ENCODE results near the gene POMP. TPM values are rescaled to one million over a fixed set of nuclear protein-coding genes. Genes with fewer than 3 reads are reported as not detected.

POMP gene
- total and polyA plus RNA-seq, 2 of the 4 experiments (the other 2 are of a cell fraction), result 60.2 to 68.4 TPM

DNA sequence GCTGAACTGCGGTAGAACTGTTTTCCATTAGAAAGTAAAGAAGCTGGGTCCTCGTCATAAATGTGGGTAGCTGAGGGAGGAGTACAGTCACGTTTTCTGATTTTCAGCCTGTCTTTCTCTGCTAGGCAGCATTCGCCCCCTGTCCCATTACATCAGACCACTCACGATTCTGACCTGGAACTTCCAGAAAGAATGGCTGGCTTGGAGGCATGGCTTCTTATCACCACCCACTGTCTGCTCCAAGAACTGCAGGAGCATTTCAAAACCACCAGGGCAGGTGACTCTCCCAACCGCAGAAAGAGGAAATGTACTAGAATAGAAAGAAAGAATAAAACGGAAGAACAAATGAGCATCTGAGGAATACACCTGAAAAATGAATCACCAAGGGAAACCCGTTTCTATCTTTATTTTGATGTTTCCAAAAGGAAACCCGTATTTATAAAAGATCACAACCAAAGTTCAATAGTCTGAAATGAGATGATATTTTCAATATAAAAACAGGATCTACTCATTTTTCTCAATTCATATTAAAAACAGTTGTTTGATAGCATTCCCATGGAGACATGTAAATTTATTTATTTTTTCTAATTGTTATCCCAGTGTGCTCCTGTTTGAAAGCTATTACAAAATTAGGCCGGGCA, 22.1 kb upstream of the POMP start (continued):
- TF ChIP-seq BHLHE40 (IDR thresholded peaks at IDR 0.05; ENCODE audit: low read depth, low read length), result peak; percentile 88
- TF ChIP-seq MXI1 (IDR thresholded peaks at IDR 0.05; ENCODE audit: borderline replicate concordance, low read depth, low read length), result no peak
- TF ChIP-seq MAFK (IDR thresholded peaks at IDR 0.05; ENCODE audit: low read depth, low read length), result no peak

DNA sequence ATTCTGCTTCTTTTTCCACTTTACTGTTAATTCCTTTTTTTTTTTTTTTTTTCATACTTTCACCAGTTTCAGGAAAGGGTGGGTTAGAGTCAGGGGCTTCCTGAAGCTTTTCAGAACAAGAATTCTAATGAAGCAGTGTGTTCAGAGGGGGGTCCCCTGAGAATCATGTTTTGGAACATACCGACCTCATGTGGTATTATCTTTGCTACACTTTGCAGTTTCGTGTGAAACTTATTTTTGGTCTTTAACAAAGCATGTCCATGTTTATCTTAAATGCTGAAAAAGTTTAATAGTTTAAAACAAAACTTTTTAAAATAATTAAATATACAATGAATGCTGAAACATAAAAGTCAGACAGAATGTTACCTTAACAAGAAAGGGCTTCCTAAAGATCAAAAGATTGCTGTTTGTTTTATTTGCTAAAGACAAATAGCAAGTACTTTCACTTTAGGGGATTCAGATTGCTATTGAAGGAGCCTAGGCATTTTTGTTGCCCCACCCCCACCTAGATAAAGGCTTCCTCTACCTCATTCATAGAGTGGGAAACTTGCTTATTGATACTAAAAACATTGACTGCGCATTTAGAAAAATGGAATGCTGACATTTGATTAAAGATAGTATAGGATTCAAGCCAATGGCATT, 21.1 kb upstream of the POMP start:
- no peak overlapping the region for H3K27ac ChIP-seq (ENCODE audit: insufficient read depth, low read length)
- H3K9me1 ChIP-seq (ENCODE audit: insufficient read depth, low read length), result 0 out of 2 replicates have a peak, but pooled peaks cover 3% of the 10 kb centered on the region
- no peak overlapping the region for H3K4me3 ChIP-seq (ENCODE audit: insufficient read depth, low read depth, low read length)
- no peak overlapping the region for H2AFZ ChIP-seq (replicated peaks; ENCODE audit: low read length, poor library complexity)
- H3K18ac ChIP-seq (ENCODE audit: low read depth, low read length), result no peak overlapping the region
- H3K4me2 ChIP-seq (ENCODE audit: low read depth, low read length), result no peak overlapping the region; the same call in 1 of the 2 replicates
- H3K14ac ChIP-seq (replicated peaks; ENCODE audit: low read depth, low read length), result no peak overlapping the region
- H3K4me1 ChIP-seq (ENCODE audit: control insufficient read depth, insufficient read depth, low read length), result no peaks in the 10 kb centered on the region; the same call in 1 of the 2 replicates
- no CpG with 5 or more reads among the region's 3 CpGs for whole genome bisulfite sequencing, 2 experiments (ENCODE audit: extremely low coverage in 2 of 2, insufficient read length in 1 of 2)
- H2BK120ac ChIP-seq (ENCODE audit: low read depth, low read length), result no peak overlapping the region
- in situ Hi-C loops (cut with MboI; ENCODE audit: low sequenced_read_pairs) (no loop called here), intact Hi-C loops (cut with micrococcal nuclease) (loop anchor here (5.0 to 10.0 kb wide), 4 partner anchors 106 to 653 kb away; partner anchors contain the start of genes FLT1 and URAD), dilution Hi-C loops (cut with HindIII; ENCODE audit: low sequenced_read_pairs, unreplicated experiment) (no loop called here)
- no peak overlapping the region for H2AK5ac ChIP-seq (ENCODE audit: low read depth, low read length)
- H4K5ac ChIP-seq (ENCODE audit: low read depth, low read length), result no peak overlapping the region
- H2AK9ac ChIP-seq (replicated peaks; ENCODE audit: low read depth, low read length, poor library complexity), result no peak overlapping the region
- H3K56ac ChIP-seq (ENCODE audit: extremely low read depth, insufficient read depth, low read length), result no peak overlapping the region
- BruUV-seq (replicated peaks), result no TSS peak
- no peaks in the 10 kb centered on the region for H4K20me1 ChIP-seq (ENCODE audit: insufficient read depth, low read length)
- H4K8ac ChIP-seq (ENCODE audit: low read depth in 2 of 2, low read length in 2 of 2), result no peak overlapping the region
- no peaks in the 10 kb centered on the region for H3K9me3 ChIP-seq (ENCODE audit: control insufficient read depth, insufficient read depth, low read length)
- no peak overlapping the region for H3K4ac ChIP-seq (ENCODE audit: low read depth, low read length)
- no peak overlapping the region for H2BK20ac ChIP-seq (ENCODE audit: low read depth, low read length)
- H3K23ac ChIP-seq (ENCODE audit: low read depth, low read length), result no peak overlapping the region
- H3K9ac ChIP-seq (ENCODE audit: low read depth, low read length), result no peak overlapping the region
- ChIA-PET CTCF (interaction anchor here (0.6 to 0.7 kb wide), 6 partner anchors 11 to 769 kb away, joined by 3 to 5 read pairs (median 4); no protein-coding TSS in a partner anchor), POLR2A (ENCODE audit: unreplicated experiment) (interaction anchor here (0.7 kb wide), 1 partner anchor 11 kb away, joined by 7 read pairs; no protein-coding TSS in a partner anchor)
- no peaks in the 10 kb centered on the region for H3K36me3 ChIP-seq (ENCODE audit: control insufficient read depth, insufficient read depth, low read length)
- no peak for ATAC-seq (ENCODE audit: low read depth)
- DNase-seq, result no peak
- H4K91ac ChIP-seq (ENCODE audit: insufficient read depth, low read depth, low read length), result no peak overlapping the region
- no peak overlapping the region for H2BK15ac ChIP-seq (ENCODE audit: low read depth, low read length)
- no peak overlapping the region for H2BK5ac ChIP-seq (ENCODE audit: low read depth, low read length, poor library complexity, severe bottlenecking)
- no peaks in the 10 kb centered on the region for H3K27me3 ChIP-seq (ENCODE audit: control insufficient read depth, insufficient read depth, low read length)
- no peaks in the 10 kb centered on the region for H3K79me1 ChIP-seq (ENCODE audit: low read depth in 1 of 2, low read length in 2 of 2)
- TF ChIP-seq BHLHE40 (IDR thresholded peaks at IDR 0.05; ENCODE audit: low read depth, low read length) (no peak), POLR2A (IDR thresholded peaks at IDR 0.05; ENCODE audit: low read depth, low read length) (no peak), MAZ (IDR thresholded peaks at IDR 0.05; ENCODE audit: borderline replicate concordance, low read depth, low read length) (no peak), SMC3 (IDR thresholded peaks at IDR 0.05; ENCODE audit: low read depth, low read length) (no peak), RFX5 (IDR thresholded peaks at IDR 0.05; ENCODE audit: low read depth, low read length) (no peak), MXI1 (IDR thresholded peaks at IDR 0.05; ENCODE audit: borderline replicate concordance, low read depth, low read length) (no peak), RAD21 (IDR thresholded peaks at IDR 0.05; ENCODE audit: low read length) (no peak), NFE2L2 (IDR thresholded peaks at IDR 0.05; ENCODE audit: low read depth, low read length) (no peak), CHD1 (IDR thresholded peaks at IDR 0.05; ENCODE audit: low read depth, low read length) (no peak), RCOR1 (IDR thresholded peaks at IDR 0.05; ENCODE audit: insufficient replicate concordance, low read length) (no peak)
- TF ChIP-seq, protein P1, sequence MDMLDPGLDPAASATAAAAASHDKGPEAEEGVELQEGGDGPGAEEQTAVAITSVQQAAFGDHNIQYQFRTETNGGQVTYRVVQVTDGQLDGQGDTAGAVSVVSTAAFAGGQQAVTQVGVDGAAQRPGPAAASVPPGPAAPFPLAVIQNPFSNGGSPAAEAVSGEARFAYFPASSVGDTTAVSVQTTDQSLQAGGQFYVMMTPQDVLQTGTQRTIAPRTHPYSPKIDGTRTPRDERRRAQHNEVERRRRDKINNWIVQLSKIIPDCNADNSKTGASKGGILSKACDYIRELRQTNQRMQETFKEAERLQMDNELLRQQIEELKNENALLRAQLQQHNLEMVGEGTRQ (IDR thresholded peaks at IDR 0.05; ENCODE audit: low read depth, low read length), result no peak
- TF ChIP-seq, protein P2, sequence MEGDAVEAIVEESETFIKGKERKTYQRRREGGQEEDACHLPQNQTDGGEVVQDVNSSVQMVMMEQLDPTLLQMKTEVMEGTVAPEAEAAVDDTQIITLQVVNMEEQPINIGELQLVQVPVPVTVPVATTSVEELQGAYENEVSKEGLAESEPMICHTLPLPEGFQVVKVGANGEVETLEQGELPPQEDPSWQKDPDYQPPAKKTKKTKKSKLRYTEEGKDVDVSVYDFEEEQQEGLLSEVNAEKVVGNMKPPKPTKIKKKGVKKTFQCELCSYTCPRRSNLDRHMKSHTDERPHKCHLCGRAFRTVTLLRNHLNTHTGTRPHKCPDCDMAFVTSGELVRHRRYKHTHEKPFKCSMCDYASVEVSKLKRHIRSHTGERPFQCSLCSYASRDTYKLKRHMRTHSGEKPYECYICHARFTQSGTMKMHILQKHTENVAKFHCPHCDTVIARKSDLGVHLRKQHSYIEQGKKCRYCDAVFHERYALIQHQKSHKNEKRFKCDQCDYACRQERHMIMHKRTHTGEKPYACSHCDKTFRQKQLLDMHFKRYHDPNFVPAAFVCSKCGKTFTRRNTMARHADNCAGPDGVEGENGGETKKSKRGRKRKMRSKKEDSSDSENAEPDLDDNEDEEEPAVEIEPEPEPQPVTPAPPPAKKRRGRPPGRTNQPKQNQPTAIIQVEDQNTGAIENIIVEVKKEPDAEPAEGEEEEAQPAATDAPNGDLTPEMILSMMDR (conservative IDR thresholded peaks at IDR 0.05; ENCODE audit: low read depth, low read length), result no peak

Measured in IMR-90 (cell line).